Gastrocnemius medialis (tissue), 4 donors: ENCODE data around the gene RFC3.

Experiments used
- POLR2A ChIP-seq, 2 donors: fragments of 450-650 bp; IDR thresholded peaks; one replicate each; pipeline ENCODE4 v1.6.1; 2017; ENCODE audit warnings: antibody characterized with exemption in 2 of 2, mild to moderate bottlenecking in 2 of 2, moderate library complexity in 2 of 2
- TF ChIP-seq, protein P1 (sequence below), 5 experiments: fragments of 450-650 bp in 3 of 5; fragments of 200-600 bp in 2 of 5; sonication (generic) in 2 of 5; IDR thresholded peaks in 4 of 5; conservative IDR thresholded peaks in 1 of 5; 1 replicate in 4 of 5; 2 replicates in 1 of 5; pipeline ENCODE4 v1.5.1; 2016 to 2019; ENCODE audit warnings: antibody characterized with exemption in 5 of 5, mild to moderate bottlenecking in 3 of 5, moderate library complexity in 3 of 5

DNA sequence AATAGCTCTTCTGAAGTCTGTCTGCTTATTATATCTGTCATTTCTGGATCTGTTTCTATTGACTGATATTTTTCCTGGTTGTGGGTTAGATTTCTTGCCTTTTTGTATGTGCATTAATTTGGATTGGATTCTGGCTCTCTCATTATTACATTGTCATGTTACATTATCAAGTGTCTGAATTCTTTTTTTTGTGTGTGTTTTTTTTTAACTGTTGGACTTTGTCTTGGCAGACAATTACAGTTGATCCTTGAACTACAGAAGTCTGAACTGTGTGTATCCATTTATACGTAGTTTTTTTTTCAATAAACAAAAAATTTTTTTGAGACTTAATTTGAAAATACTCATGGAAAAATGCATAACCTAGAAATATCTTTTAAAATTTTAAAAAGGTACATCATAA, 22.5 kb downstream of the RFC3 start:
- TF ChIP-seq, protein P1, sequence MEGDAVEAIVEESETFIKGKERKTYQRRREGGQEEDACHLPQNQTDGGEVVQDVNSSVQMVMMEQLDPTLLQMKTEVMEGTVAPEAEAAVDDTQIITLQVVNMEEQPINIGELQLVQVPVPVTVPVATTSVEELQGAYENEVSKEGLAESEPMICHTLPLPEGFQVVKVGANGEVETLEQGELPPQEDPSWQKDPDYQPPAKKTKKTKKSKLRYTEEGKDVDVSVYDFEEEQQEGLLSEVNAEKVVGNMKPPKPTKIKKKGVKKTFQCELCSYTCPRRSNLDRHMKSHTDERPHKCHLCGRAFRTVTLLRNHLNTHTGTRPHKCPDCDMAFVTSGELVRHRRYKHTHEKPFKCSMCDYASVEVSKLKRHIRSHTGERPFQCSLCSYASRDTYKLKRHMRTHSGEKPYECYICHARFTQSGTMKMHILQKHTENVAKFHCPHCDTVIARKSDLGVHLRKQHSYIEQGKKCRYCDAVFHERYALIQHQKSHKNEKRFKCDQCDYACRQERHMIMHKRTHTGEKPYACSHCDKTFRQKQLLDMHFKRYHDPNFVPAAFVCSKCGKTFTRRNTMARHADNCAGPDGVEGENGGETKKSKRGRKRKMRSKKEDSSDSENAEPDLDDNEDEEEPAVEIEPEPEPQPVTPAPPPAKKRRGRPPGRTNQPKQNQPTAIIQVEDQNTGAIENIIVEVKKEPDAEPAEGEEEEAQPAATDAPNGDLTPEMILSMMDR (IDR thresholded peaks at IDR 0.05 in 4 of 5, conservative IDR thresholded peaks at IDR 0.05 in 1 of 5): no peak
- no peak for TF ChIP-seq POLR2A (IDR thresholded peaks at IDR 0.05)
